ELF-1 (cell line): Measurements from ENCODE around the gene TMPRSS11E.
"Not testable (repeated sequence)": the region's sequence is repeated elsewhere in the genome, so short reads cannot be mapped to it uniquely, and the experiment has no call there.

ENCODE experiments used
- DNase-seq: peaks from one replicate; pipeline ENCODE4 v3.0.0-alpha.2; 2016; ENCODE audit warnings: low read depth, low spot score

Gene TMPRSS11E

GRCh38 chr4:68462691-68463090, 15.4 kb downstream of the TMPRSS11E start:
- no peak for DNase-seq

- no peak for DNase-seq
Measured at GRCh38 chr4:68463796-68464195, 16.5 kb downstream of the TMPRSS11E start.

GRCh38 chr4:68465058-68465457, 17.8 kb downstream of the TMPRSS11E start:
- no peak for DNase-seq

GRCh38 chr4:68466185-68466584, 18.9 kb downstream of the TMPRSS11E start:
- no peak for DNase-seq

DNA sequence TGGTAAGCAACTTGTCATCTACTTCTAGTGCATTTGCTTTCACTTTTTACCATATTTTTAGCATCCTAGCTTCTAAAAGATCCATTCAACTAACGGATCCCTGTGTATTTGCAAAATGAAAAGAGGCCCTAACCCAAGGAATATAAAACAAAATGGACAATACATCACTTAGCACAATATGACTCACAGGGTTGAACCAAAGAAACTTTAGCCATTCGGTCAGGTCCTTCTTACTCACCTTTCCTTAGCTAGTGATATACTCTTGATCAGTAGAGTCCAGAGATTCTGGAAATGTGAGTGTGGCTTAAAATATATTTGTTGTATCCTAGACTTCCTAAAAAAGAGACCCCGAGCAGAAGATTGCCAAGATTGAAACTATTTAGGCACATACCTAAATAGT, 19.5 kb downstream of the TMPRSS11E start:
- DNase-seq, result no peak

DNA sequence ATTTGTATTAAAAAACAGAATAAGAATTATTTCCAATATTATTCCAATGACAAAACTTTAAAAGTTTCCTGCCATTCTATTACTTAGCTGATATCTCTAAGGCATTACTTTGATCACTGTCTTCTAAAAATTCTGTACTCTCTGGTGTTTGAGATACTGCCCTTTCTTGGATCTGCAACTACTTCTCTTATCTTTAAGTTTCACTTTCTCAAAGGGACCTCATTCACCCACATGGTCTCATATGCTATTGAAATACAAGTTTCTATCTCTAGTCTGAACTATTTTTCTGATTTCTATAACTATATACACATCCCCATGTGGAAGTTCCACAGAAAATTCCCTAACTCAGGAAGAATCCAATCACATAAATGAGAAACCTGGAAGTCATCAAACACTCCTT, 22.2 kb downstream of the TMPRSS11E start:
- DNase-seq, result no peak

GRCh38 chr4:68476191-68476590, 28.9 kb downstream of the TMPRSS11E start:
- no peak for DNase-seq

DNA sequence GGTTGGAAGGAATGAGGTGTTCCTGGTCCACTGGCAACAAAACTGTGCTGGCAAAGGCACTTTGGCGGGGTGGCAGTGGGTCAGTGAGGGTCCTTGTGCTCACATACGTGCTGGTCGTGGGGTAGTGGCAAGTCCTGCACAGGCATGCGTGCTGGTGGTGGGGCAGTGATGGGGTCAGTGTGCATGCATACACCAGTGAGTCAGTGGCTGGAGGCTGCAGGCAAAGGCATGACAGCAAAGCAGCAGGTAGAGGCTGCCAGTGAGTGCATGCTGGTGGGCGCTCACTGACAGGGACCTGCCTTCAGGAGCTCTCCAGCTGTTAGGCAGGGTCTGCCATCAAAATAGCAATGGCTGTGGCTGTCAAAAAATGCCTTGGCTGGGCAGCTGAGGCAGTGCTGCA, 42.1 kb downstream of the TMPRSS11E start:
- no peak for DNase-seq

- no peak for DNase-seq
Measured at GRCh38 chr4:68490826-68491457, 43.7 kb downstream of the TMPRSS11E start.

GRCh38 chr4:68494688-68495087, 47.4 kb downstream of the TMPRSS11E start:
- no peak for DNase-seq

DNA sequence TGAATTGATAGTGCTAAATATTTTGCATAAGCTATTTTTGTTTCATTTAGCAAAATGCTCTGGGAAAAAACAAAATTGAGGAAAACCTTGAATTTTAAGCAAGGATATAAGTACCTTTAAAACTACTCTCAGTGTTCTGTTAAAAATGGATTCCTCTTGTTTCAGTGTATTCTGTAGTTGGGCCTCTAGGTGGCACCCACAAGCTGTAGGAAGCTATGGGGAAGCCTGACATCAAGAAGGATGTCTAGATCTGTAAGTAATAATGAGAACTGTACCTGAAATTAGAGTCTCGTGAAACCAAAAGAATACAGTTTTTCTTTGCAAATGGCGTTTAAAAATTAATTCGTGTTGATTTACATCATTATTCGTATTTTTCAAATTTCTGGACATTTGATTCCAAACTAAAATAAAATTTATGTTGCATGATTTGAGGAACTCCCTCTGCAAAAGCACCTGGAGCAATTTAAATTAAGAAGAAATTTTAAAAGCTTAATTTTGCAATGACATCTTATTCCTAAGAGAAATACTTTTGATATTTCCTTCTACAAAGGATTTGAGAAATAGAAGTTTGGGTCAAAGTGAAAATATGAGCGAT, 51.2 kb downstream of the TMPRSS11E start:
- peak; percentile 32 for DNase-seq

GRCh38 chr4:68499021-68499420, 51.8 kb downstream of the TMPRSS11E start:
- no peak for DNase-seq

DNA sequence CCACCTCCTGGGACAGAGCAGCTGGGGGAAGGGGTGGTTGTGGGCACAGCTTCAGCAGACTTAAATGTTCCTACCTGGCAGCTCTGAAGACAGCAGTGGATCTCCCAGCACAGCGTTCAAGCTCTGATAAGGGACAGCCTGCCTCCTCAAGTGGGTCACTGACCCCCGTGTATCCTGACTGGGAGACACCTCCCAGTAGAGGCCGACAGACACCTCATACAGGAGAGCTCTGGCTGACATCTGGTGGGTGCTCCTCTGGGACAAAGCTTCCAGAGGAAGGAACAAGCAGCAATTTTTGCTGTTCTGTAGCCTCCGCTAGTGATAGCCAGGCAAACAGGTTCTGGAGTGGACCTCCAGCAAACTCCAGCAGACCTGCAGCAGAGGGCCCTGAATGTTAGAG, 56.2 kb downstream of the TMPRSS11E start:
- not testable (repeated sequence) for DNase-seq

GRCh38 chr4:68504836-68505235, 57.6 kb downstream of the TMPRSS11E start:
- DNase-seq, result not testable (repeated sequence)

- not testable (repeated sequence) for DNase-seq
Measured at GRCh38 chr4:68505452-68505851, 58.2 kb downstream of the TMPRSS11E start.

- no peak for DNase-seq
Measured at GRCh38 chr4:68518889-68519288, 71.6 kb downstream of the TMPRSS11E start.

DNA sequence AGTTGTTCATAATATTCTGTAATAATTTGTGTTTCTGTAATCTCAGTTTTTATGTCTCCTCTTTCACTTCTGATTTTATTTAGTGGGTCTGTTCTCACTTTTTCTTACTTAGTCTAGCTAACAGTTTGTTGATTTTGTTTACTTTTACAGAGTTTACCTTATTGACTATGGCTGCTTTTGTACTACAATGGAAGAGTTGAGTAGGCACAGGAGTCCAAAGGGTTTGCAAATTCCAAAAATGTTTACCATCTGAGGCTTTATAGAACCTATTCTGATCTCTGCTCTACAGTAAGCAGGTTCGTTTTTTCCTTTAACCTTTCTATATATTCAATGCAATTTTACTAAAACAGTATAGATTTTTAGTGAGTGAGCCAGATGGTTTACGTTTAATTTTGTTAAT, 73.7 kb downstream of the TMPRSS11E start:
- no peak for DNase-seq

DNA sequence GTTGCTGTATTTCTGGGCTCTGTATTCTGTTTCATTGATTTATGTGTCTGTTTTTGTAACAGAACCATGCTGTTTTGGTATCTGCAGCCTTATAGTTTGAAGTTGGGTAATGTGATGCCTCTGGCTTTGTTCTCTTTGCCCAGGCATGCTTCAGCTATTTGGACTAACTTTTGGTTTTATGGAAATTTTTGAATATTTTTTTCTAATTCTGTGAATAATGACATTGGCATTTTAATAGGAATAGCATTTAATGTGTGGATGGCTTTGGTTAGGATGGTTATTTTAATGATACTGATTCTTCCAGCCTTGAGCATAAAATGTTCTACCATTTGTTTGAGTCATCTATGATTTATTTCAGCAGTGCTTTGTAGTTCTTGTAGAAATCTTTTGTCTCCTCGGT, 75.0 kb downstream of the TMPRSS11E start:
- not testable (repeated sequence) for DNase-seq

DNA sequence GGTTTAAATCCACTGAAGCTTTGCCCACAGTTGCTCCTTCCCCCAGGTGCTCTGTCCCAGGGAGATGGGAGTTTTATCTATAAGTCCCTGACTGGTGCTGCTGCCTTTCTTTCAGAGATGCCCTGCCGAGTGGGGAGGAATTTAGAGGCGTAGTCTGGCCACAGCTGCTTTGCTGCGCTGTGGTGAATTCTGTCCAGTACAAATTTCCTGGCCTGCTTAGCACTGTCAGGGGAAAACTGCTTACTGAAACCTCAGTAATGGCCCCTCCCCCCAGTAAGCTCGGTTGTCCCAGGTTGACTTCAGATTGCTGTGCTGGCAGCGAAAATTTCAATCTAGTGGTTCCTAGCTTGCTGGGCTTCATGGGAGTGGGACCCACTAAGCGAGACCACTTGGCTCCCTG, 88.7 kb downstream of the TMPRSS11E start:
- no peak for DNase-seq

DNA sequence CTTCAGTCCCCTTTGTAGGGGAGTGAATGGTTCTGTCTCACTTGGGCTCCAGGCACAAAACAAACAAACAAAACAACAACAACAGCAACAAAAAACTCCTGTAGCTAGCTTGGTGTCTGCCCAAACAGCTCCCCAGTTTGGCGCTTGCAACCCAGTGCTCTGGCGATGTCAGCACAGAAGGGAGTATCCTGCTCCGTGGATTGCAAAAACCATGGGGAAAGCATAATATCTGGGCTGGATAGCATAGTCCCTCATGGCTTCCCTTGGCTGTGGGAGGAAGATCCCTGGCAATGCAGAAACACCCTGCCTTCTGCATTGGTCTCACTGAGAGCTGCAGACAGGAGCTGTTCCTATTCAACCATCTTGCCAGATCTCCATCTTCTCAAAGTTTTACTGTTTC, 89.1 kb downstream of the TMPRSS11E start:
- no peak for DNase-seq

- peak; percentile 13 for DNase-seq
Measured at GRCh38 chr4:68542742-68543141, 95.5 kb downstream of the TMPRSS11E start.
